Activated T-cell treated with anti-CD3 and anti-CD28 coated beads, Interleukin-2, amount 50 U/mL, for 72 hours (primary cell): Measurements from ENCODE around the gene DCLRE1C. TPM values are rescaled to one million over a fixed set of nuclear protein-coding genes. Genes with fewer than 3 reads are reported as not detected.

ENCODE experiments used
- ATAC-seq, 2 donors: fragments of 150-1000 bp; cut with Tn5 transposase; replicated peaks in 1 of 2; 2 replicates each; pipeline ENCODE4 v1.10.0; 2021; ENCODE audit warnings: moderate library complexity in 2 of 2, mild to moderate bottlenecking in 1 of 2
- DNase-seq, 2 donors: peaks; one replicate each; pipeline ENCODE4 v3.0.0; 2021 to 2022; ENCODE audit warnings: mixed read lengths in 1 of 2
- H3K27ac Mint-ChIP-seq: one replicate; pipeline ENCODE4 v1.8.0; 2022; ENCODE audit warnings: mild to moderate bottlenecking, moderate library complexity, mixed read lengths
- H3K27me3 Mint-ChIP-seq: one replicate; pipeline ENCODE4 v1.8.0; 2022; ENCODE audit warnings: low read depth, mixed read lengths
- H3K36me3 Mint-ChIP-seq, 2 donors: one replicate each; pipeline ENCODE4 v1.8.0; 2022; ENCODE audit warnings: mixed read lengths in 2 of 2, mild to moderate bottlenecking in 1 of 2; ENCODE audit not compliant: insufficient read depth in 2 of 2
- H3K4me1 Mint-ChIP-seq: one replicate; pipeline ENCODE4 v1.8.0; 2022; ENCODE audit warnings: low read depth, mixed read lengths
- H3K4me3 Mint-ChIP-seq, 2 donors: one replicate each; pipeline ENCODE4 v1.8.0; 2022; ENCODE audit warnings: mild to moderate bottlenecking in 2 of 2, mixed read lengths in 2 of 2, moderate library complexity in 2 of 2
- H3K9me3 Mint-ChIP-seq, 2 donors: one replicate each; pipeline ENCODE4 v1.8.0; 2022; ENCODE audit warnings: mixed read lengths in 2 of 2
- total RNA-seq, 2 donors: library from RNA; stranded (reverse); gene quantifications; one replicate each; pipeline ENCODE4 v1.2.3, GENCODE V29; 2022

Gene DCLRE1C
- total RNA-seq, 2 donors from 2014 or later, result 22.9 to 25.8 TPM

- H3K4me3 Mint-ChIP-seq, result no peak overlapping the region
- H3K27ac Mint-ChIP-seq, result no peak overlapping the region
These were observed 49.0 kb downstream of the DCLRE1C start for GRCh38 chr10:14904864-14905263.

DNA sequence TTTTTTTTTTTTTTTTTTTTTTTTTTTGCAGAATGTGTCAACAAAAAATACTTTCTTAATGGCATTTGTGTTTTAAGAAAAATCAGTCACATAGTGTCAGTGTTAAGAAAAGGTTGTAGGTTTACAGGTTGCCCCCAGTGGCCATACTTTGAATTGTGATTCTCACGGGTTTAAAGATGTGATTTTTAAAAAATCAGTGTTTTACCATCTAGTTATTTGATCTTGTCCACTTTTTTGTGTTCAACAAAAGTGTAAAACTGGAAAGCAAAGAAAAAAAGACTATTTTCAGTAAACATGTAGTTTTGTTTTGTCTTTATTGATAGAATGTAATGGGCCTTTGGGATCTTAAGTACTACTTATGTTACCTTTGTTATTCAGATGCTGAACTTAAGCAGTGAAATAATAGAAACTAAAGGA, 49.6 kb downstream of the DCLRE1C start:
- Mint-ChIP-seq H3K27ac (no peak overlapping the region), H3K9me3 (peaks cover 0 to 4% of the 10 kb centered on the region in 2 donors), H3K36me3 (peaks cover 12 to 21% of the 10 kb centered on the region in 2 donors), H3K4me1 (peaks cover 10% of the 10 kb centered on the region), H3K4me3 (no peak overlapping the region), H3K27me3 (no peaks in the 10 kb centered on the region)
- DNase-seq, result peak in 1 of 2 donors; percentile 11
- peak; percentile 48 to 57 for ATAC-seq

More at GRCh38 chr10:14904864-14905263, 49.0 kb downstream of the DCLRE1C start:
- peaks cover 12 to 22% of the 10 kb centered on the region in 2 donors for H3K36me3 Mint-ChIP-seq
- DNase-seq (no peak), ATAC-seq (no peak)
- H3K4me1 Mint-ChIP-seq, result peaks cover 10% of the 10 kb centered on the region
- H3K27me3 Mint-ChIP-seq, result no peaks in the 10 kb centered on the region
- H3K9me3 Mint-ChIP-seq, result peaks cover 0 to 4% of the 10 kb centered on the region in 2 donors

GRCh38 chr10:14891151-14891550, 62.7 kb downstream of the DCLRE1C start:
- Mint-ChIP-seq H3K36me3 (peaks cover 0 to under 1% of the 10 kb centered on the region in 2 donors), H3K4me1 (no peaks in the 10 kb centered on the region), H3K9me3 (no peaks in the 10 kb centered on the region), H3K4me3 (no peak overlapping the region), H3K27me3 (no peaks in the 10 kb centered on the region), H3K27ac (no peak overlapping the region)
- DNase-seq (no peak), ATAC-seq (no peak)

DNA sequence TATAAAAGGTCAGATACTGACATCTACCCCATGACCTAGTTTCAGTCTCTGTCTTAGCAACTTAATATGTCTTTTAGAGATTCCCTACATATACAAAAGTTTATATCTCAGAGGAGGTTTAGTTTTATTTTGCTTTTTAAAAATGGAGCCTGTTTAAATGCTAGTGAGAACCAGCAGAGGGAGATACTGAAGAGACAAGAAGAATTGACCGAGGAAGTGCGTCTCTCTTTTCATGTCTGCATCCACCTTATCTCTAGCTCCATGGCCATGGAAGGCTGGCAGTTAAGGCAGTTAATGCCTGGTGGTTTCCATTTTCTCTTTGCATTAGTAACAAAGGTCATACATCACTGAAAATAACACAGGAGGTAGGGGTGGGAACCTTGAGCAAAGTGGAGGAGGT, 64.6 kb downstream of the DCLRE1C start:
- Mint-ChIP-seq H3K27me3 (no peaks in the 10 kb centered on the region), H3K4me3 (peak overlapping the region in 1 of 2 donors; percentile 19), H3K4me1 (no peaks in the 10 kb centered on the region), H3K9me3 (no peaks in the 10 kb centered on the region), H3K27ac (no peak overlapping the region), H3K36me3 (no peaks in the 10 kb centered on the region)
- DNase-seq (no peak), ATAC-seq (no peak)

GRCh38 chr10:14884082-14884481, 69.8 kb downstream of the DCLRE1C start:
- Mint-ChIP-seq H3K9me3 (no peaks in the 10 kb centered on the region), H3K4me1 (peaks cover 30% of the 10 kb centered on the region), H3K27ac (no peak overlapping the region), H3K36me3 (peaks cover 6 to 7% of the 10 kb centered on the region in 2 donors), H3K27me3 (no peaks in the 10 kb centered on the region), H3K4me3 (peak overlapping the region in 1 of 2 donors; percentile 21)
- peak; percentile 54 to 57 for ATAC-seq
- DNase-seq, result no peak

GRCh38 chr10:14880229-14880628, 73.7 kb downstream of the DCLRE1C start:
- Mint-ChIP-seq H3K27me3 (no peaks in the 10 kb centered on the region), H3K36me3 (peaks cover 6 to 9% of the 10 kb centered on the region in 2 donors), H3K4me3 (peak overlapping the region; percentile 95 to 96), H3K27ac (peak overlapping the region; percentile 52), H3K4me1 (peaks cover 48% of the 10 kb centered on the region), H3K9me3 (no peaks in the 10 kb centered on the region)
- DNase-seq, result no peak
- ATAC-seq, result no peak

DNA sequence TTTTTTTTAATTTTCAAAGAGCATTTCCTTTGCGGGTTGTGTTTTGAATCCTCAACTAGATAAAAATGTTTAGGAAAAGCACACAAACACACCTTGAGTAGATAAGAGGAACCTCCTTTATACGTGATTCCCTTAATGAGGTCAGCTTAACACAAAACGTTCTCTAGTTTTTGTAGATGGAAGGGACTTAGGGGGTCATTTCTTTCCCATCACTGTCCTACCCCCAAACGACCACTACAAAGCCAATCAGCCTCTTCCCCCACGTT, 74.0 kb downstream of the DCLRE1C start:
- peak overlapping the region; percentile 52 for H3K27ac Mint-ChIP-seq
- peaks cover 6 to 9% of the 10 kb centered on the region in 2 donors for H3K36me3 Mint-ChIP-seq
- H3K27me3 Mint-ChIP-seq, result no peaks in the 10 kb centered on the region

GRCh38 chr10:14879124-14879927, 74.6 kb downstream of the DCLRE1C start:
- peak overlapping the region; percentile 95 to 96 for H3K4me3 Mint-ChIP-seq
- peak overlapping the region; percentile 52 for H3K27ac Mint-ChIP-seq
- no peaks in the 10 kb centered on the region for H3K27me3 Mint-ChIP-seq
- DNase-seq (peak; percentile 41 to 44), ATAC-seq (peak in 1 of 2 donors; percentile 18)
- no peaks in the 10 kb centered on the region for H3K9me3 Mint-ChIP-seq
- peaks cover 48% of the 10 kb centered on the region for H3K4me1 Mint-ChIP-seq
- peaks cover 6 to 9% of the 10 kb centered on the region in 2 donors for H3K36me3 Mint-ChIP-seq

More for the DNA sequence above, 74.0 kb downstream of the DCLRE1C start:
- ATAC-seq (no peak), DNase-seq (no peak)
- H3K4me1 Mint-ChIP-seq, result peaks cover 48% of the 10 kb centered on the region
- no peaks in the 10 kb centered on the region for H3K9me3 Mint-ChIP-seq
- peak overlapping the region; percentile 95 to 96 for H3K4me3 Mint-ChIP-seq

DNA sequence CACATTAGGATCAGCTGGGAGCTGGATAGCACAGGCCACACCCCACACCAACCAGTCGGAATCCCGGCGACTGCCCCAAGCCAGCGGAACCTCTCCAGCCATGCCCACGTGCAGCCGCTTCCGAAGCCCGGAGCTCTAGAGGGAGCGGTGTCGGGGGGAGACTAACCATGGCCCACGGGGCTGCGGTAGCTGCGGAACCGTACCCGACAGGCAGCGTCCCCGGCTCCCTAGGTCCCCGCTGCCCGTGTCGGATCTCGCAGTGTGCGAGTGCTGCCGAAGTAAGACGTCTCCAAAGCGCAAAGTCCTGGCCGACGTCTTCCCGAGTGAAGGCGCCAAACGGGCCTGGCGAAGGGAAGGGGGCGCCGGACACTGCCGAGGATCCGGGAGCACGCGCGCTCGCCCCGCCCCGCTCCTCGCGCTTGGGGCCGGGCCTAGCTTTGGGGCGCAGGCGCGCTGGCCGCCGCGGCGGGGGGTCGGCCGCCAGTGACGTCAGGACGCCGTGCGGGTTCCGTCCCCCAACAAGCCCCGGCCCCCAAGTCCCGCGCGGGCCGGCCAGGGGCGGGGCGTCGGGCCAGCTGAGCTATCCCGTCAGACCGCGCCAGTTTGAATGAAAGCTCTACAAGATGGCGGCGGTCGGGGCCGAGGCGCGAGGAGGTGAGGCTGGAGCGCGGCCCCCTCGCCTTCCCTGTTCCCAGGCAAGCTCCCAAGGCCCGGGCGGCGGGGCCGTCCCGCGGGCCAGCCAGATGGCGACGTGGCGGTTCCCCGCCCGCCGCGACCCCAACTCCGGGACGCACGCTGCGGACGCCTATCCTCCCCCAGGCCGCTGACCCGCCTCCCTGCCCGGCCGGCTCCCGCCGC, 75.4 kb downstream of the DCLRE1C start, which contains the start of gene SUV39H2:
Gene SUV39H2 (plus strand): TSS at position 601 of the 858 bp plus-strand sequence. CDS start 23 bp downstream, at position 624.
- Mint-ChIP-seq H3K27me3 (no peaks in the 10 kb centered on the region), H3K4me1 (peaks cover 48% of the 10 kb centered on the region), H3K9me3 (no peaks in the 10 kb centered on the region), H3K4me3 (peak within 1 kb of the TSS; percentile 96), H3K36me3 (peaks cover 5 to 6% of the 10 kb centered on the region in 2 donors), H3K27ac (peak within 1 kb of the TSS; percentile 63)
- DNase-seq, result peak; percentile 95 to 97
- peak; percentile 95 to 96 for ATAC-seq

GRCh38 chr10:14876764-14877163, 77.1 kb downstream of the DCLRE1C start:
- Mint-ChIP-seq H3K27ac (peak overlapping the region; percentile 9), H3K9me3 (no peaks in the 10 kb centered on the region), H3K4me3 (peak overlapping the region; percentile 94 to 96), H3K36me3 (peaks cover under 1 to 2% of the 10 kb centered on the region in 2 donors), H3K4me1 (peaks cover 34% of the 10 kb centered on the region), H3K27me3 (no peaks in the 10 kb centered on the region)
- DNase-seq (no peak), ATAC-seq (no peak)

GRCh38 chr10:14875941-14876340, 78.0 kb downstream of the DCLRE1C start:
- no peak for DNase-seq
- H3K9me3 Mint-ChIP-seq, result no peaks in the 10 kb centered on the region
- H3K4me3 Mint-ChIP-seq, result peak overlapping the region in 1 of 2 donors; percentile 96

GRCh38 chr10:14873090-14873760, 80.7 kb downstream of the DCLRE1C start:
- H3K4me1 Mint-ChIP-seq, result peaks cover 19% of the 10 kb centered on the region
- H3K27me3 Mint-ChIP-seq, result no peaks in the 10 kb centered on the region
- ATAC-seq, result no peak
- H3K9me3 Mint-ChIP-seq, result no peaks in the 10 kb centered on the region
- no peak overlapping the region for H3K4me3 Mint-ChIP-seq
- DNase-seq, result no peak
- peaks cover 2 to 10% of the 10 kb centered on the region in 2 donors for H3K36me3 Mint-ChIP-seq
- no peak overlapping the region for H3K27ac Mint-ChIP-seq

More at GRCh38 chr10:14875941-14876340, 78.0 kb downstream of the DCLRE1C start:
- Mint-ChIP-seq H3K4me1 (peaks cover 29% of the 10 kb centered on the region), H3K27ac (no peak overlapping the region), H3K27me3 (no peaks in the 10 kb centered on the region), H3K36me3 (peaks cover 0 to 2% of the 10 kb centered on the region in 2 donors)
- no peak for ATAC-seq
